ENCODE results near the gene CDC42EP5. TPM values are rescaled to one million over a fixed set of nuclear protein-coding genes. Genes with fewer than 3 reads are reported as not detected.

CDC42EP5 gene
- total and polyA plus RNA-seq, 2 donors (not counting 1 experiment from before 2014, with no cell fraction given), result not detected

DNA sequence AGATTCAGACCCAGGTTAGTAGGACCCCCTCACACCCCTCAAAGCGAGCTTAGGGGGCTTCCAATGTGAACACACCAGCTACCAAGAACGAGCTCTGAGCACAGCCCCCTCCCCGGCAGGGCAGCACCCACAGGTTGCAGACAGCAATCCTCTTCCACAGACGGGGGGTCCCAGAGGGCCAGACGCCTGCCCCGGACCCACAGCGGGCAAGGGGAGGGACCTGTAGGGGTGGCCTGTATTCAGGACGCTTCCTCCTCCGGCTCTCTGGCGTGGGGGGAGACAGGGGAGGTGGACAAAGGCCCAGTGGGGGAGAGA lies 53.1 kb downstream of the CDC42EP5 start:
- Histone ChIP-seq H3K9ac (ENCODE audit: low read length) (no peak overlapping the region), H3K4me2 (replicated peaks; ENCODE audit: low read depth, low read length, poor library complexity, severe bottlenecking) (no peak overlapping the region), H2AFZ (ENCODE audit: insufficient read depth, low read depth, low read length, poor library complexity, severe bottlenecking) (no peak overlapping the region), H3K27me3 (replicated peaks in 1 of 4; ENCODE audit: control extremely low read depth in 1 of 4, control insufficient read depth in 3 of 4, insufficient read depth in 4 of 4, low read length in 3 of 4) (peaks cover 0 to 52% (median 19%) of the 10 kb centered on the region in 4 experiments), H4K20me1 (ENCODE audit: control insufficient read depth, insufficient read depth, low read length, poor library complexity, severe bottlenecking) (no peaks in the 10 kb centered on the region), H3K36me3 (replicated peaks in 1 of 2; ENCODE audit: control extremely low read depth in 1 of 2, control insufficient read depth in 1 of 2, extremely low read depth in 1 of 2, insufficient read depth in 2 of 2, low read length in 1 of 2) (no peaks in the 10 kb centered on the region), H3K4me1 (ENCODE audit: control insufficient read depth in 2 of 2, insufficient read depth in 2 of 2, low read length in 2 of 2) (peaks cover 14 to 28% of the 10 kb centered on the region in 2 donors), H3K9me3 (ENCODE audit: control extremely low read depth in 1 of 3, control insufficient read depth in 2 of 3, insufficient read depth in 1 of 3, low read length in 2 of 3) (peaks cover 0 to 16% (median 0%) of the 10 kb centered on the region in 3 donors), H3K4me3 (ENCODE audit: control extremely low read depth in 1 of 5, extremely low read depth in 1 of 5, insufficient read depth in 1 of 5, low read depth in 2 of 5, low read length in 4 of 5) (no peak overlapping the region), H3K27ac (ENCODE audit: low read length in 2 of 2) (no peak overlapping the region), H3K79me2 (ENCODE audit: control insufficient read depth, insufficient read depth, low read length) (no peaks in the 10 kb centered on the region)
- H3K9me3 Mint-ChIP-seq (ENCODE audit: insufficient read depth), result no peaks in the 10 kb centered on the region
- ATAC-seq (ENCODE audit: low read depth) (no peak), DNase-seq (no peak)
- ChIA-PET CTCF (interaction anchor here (0.6 to 2.2 kb wide), 2 partner anchors 19 to 40 kb away, joined by 3 to 5 read pairs; no protein-coding TSS in a partner anchor), POLR2A (no interaction called here)
- intact Hi-C loops (cut with micrococcal nuclease), result no loop called here
- no peak for TF ChIP-seq EZH2 (IDR thresholded peaks at IDR 0.05; ENCODE audit: borderline replicate concordance, insufficient read depth, low read depth, low read length, poor library complexity, severe bottlenecking)
- TF ChIP-seq, protein P1, sequence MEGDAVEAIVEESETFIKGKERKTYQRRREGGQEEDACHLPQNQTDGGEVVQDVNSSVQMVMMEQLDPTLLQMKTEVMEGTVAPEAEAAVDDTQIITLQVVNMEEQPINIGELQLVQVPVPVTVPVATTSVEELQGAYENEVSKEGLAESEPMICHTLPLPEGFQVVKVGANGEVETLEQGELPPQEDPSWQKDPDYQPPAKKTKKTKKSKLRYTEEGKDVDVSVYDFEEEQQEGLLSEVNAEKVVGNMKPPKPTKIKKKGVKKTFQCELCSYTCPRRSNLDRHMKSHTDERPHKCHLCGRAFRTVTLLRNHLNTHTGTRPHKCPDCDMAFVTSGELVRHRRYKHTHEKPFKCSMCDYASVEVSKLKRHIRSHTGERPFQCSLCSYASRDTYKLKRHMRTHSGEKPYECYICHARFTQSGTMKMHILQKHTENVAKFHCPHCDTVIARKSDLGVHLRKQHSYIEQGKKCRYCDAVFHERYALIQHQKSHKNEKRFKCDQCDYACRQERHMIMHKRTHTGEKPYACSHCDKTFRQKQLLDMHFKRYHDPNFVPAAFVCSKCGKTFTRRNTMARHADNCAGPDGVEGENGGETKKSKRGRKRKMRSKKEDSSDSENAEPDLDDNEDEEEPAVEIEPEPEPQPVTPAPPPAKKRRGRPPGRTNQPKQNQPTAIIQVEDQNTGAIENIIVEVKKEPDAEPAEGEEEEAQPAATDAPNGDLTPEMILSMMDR (IDR thresholded peaks at IDR 0.05), result no peak
- 79% methylated on average over 8 of the region's 10 CpGs for WGBS (ENCODE audit: insufficient coverage)
- peaks cover 38% of the 10 kb centered on the region for H3K27me3 Mint-ChIP-seq
- H3K4me1 Mint-ChIP-seq, result peaks cover 12% of the 10 kb centered on the region
- no peak overlapping the region for H3K4me3 Mint-ChIP-seq
- no peak overlapping the region for H3K27ac Mint-ChIP-seq

DNA sequence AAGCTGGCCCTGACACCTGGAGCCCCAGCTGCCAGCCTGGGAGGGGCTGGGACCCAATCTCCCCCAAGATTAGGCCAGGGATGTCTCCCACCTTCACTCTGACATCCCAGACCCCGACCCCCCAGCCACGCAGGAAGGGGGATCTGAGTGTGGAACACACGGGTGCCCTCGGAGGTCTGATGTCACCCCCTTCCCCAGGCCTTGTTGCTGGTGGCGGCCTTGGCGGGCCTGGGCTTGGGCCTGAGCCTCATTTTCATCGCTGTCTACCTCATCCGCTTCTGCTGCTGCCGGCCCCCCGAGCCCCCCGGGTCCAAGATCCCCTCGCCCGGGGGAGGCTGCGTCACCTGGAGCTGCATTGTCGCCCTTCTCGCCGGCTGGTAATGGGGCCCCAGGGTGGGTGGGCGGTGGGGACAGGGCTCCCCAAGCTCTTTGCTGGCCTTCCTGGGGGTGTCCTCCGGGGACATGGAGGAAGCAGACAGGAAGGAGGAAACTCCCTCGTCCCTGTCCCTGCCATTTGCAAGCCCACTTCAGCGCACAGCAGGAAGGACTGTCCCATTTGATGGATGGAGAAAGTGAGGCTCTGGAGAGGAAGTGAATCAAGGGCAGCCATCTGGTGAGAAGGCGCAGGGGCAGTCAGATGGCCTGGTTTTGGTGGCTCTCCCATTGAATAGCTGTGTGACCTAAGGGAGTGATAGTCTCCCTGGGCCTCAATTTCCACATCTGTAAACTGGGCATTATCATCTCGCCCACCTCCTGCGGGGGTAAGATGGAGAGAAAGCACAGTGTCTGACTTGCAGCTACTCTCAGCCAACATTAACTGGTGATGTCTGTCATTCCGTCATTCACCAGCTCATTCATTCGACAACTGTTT lies 53.9 kb downstream of the CDC42EP5 start:
- Histone ChIP-seq H3K27me3 (replicated peaks in 1 of 4; ENCODE audit: control extremely low read depth in 1 of 4, control insufficient read depth in 3 of 4, insufficient read depth in 4 of 4, low read length in 3 of 4) (peaks cover 0 to 56% (median 27%) of the 10 kb centered on the region in 4 experiments), H3K9me3 (ENCODE audit: control extremely low read depth in 1 of 3, control insufficient read depth in 2 of 3, insufficient read depth in 1 of 3, low read length in 2 of 3) (peaks cover 0 to 17% (median 0%) of the 10 kb centered on the region in 3 donors), H3K36me3 (replicated peaks in 1 of 2; ENCODE audit: control extremely low read depth in 1 of 2, control insufficient read depth in 1 of 2, extremely low read depth in 1 of 2, insufficient read depth in 2 of 2, low read length in 1 of 2) (no peaks in the 10 kb centered on the region), H2AFZ (ENCODE audit: insufficient read depth, low read depth, low read length, poor library complexity, severe bottlenecking) (no peak overlapping the region), H3K79me2 (ENCODE audit: control insufficient read depth, insufficient read depth, low read length) (no peaks in the 10 kb centered on the region), H3K27ac (ENCODE audit: low read length in 2 of 2) (no peak overlapping the region), H3K9ac (ENCODE audit: low read length) (no peak overlapping the region), H4K20me1 (ENCODE audit: control insufficient read depth, insufficient read depth, low read length, poor library complexity, severe bottlenecking) (no peaks in the 10 kb centered on the region), H3K4me1 (ENCODE audit: control insufficient read depth in 2 of 2, insufficient read depth in 2 of 2, low read length in 2 of 2) (peaks cover 14 to 33% of the 10 kb centered on the region in 2 donors), H3K4me2 (replicated peaks; ENCODE audit: low read depth, low read length, poor library complexity, severe bottlenecking) (no peak overlapping the region), H3K4me3 (ENCODE audit: control extremely low read depth in 1 of 5, extremely low read depth in 1 of 5, insufficient read depth in 1 of 5, low read depth in 2 of 5, low read length in 4 of 5) (no peak overlapping the region)
- CTCF ChIA-PET, result interaction anchor here (0.6 to 2.2 kb wide), 2 partner anchors 12 to 20 kb away, joined by 3 to 5 read pairs; no protein-coding TSS in a partner anchor
- intact Hi-C loops (cut with micrococcal nuclease), result loop anchor here (1.0 kb wide), 1 partner anchor 45 kb away; no protein-coding TSS in a partner anchor
- H3K9me3 Mint-ChIP-seq (ENCODE audit: insufficient read depth), result no peaks in the 10 kb centered on the region
- H3K4me3 Mint-ChIP-seq, result no peak overlapping the region
- H3K4me1 Mint-ChIP-seq, result peaks cover 12% of the 10 kb centered on the region
- 92% methylated on average over 22 of the region's 26 CpGs for WGBS (ENCODE audit: insufficient coverage)
- peaks cover 44% of the 10 kb centered on the region for H3K27me3 Mint-ChIP-seq
- no peak overlapping the region for H3K27ac Mint-ChIP-seq
- POLR2A ChIA-PET, result no interaction called here
- DNase-seq (no peak), ATAC-seq (ENCODE audit: low read depth) (no peak)
- TF ChIP-seq, protein P1 (IDR thresholded peaks at IDR 0.05), result no peak
- no peak for TF ChIP-seq EZH2 (IDR thresholded peaks at IDR 0.05; ENCODE audit: borderline replicate concordance, insufficient read depth, low read depth, low read length, poor library complexity, severe bottlenecking)

Measured in B cell (primary cell).